OCI-LY7 (cell line): ENCODE measurements around the gene EDN2. TPM values are rescaled to one million over a fixed set of nuclear protein-coding genes. Genes with fewer than 3 reads are reported as not detected.

Experiments used
- BruUV-seq: library from RNA; stranded (reverse); fragments of 400-500 nt; replicated peaks from 2 replicates; lab custom pipeline; 2021; lab: Mats Ljungman, UMichigan
- CTCF ChIA-PET: fragments of 300-600 bp; sonication (Branson Sonifier 250); formaldehyde crosslinking; loops from one replicate; lab custom pipeline; 2022; ENCODE audit warnings: antibody characterized with exemption; ENCODE audit not compliant: unreplicated experiment; lab: Charles Lee
- POLR2A ChIA-PET: fragments of 300-600 bp; sonication (Branson Sonifier 250); formaldehyde crosslinking; loops from one replicate; lab custom pipeline; 2022; ENCODE audit warnings: antibody characterized with exemption; lab: Charles Lee
- DNase-seq: peaks from one replicate; pipeline ENCODE4 v3.0.0-alpha.2; 2015; ENCODE audit warnings: low spot score
- H2AFZ ChIP-seq: fragments of 200-600 bp; sonication (generic), shearing (Covaris generic); 2 replicates; pipeline ENCODE4 v1.6.1; 2014; ENCODE audit warnings: mild to moderate bottlenecking, antibody characterized with exemption, low read length, moderate library complexity
- H3K27ac ChIP-seq: fragments of 200-600 bp; sonication (generic); 2 replicates; pipeline ENCODE4 v1.5.1; 2014; ENCODE audit warnings: mixed run types, low read depth, mild to moderate bottlenecking, moderate library complexity, low read length, inconsistent platforms; ENCODE audit not compliant: poor library complexity, severe bottlenecking
- H3K36me3 ChIP-seq: fragments of 200-600 bp; sonication (generic); 2 replicates; pipeline ENCODE4 v1.6.1; 2014; ENCODE audit warnings: mild to moderate bottlenecking, antibody characterized with exemption, low read length, moderate library complexity, mixed read lengths; ENCODE audit not compliant: insufficient read depth
- H3K4me1 ChIP-seq: fragments of 200-600 bp; sonication (generic); 2 replicates; pipeline ENCODE4 v1.5.1; 2014; ENCODE audit warnings: mild to moderate bottlenecking, low read length; ENCODE audit not compliant: insufficient read depth, poor library complexity, severe bottlenecking
- H3K4me2 ChIP-seq: fragments of 200-600 bp; sonication (generic); 2 replicates; pipeline ENCODE4 v1.6.1; 2014; ENCODE audit warnings: mild to moderate bottlenecking, low read length
- H3K4me3 ChIP-seq: fragments of 200-600 bp; sonication (generic); 2 replicates; pipeline ENCODE4 v1.5.1; 2014; ENCODE audit warnings: mild to moderate bottlenecking, low read depth, low read length; ENCODE audit not compliant: poor library complexity, severe bottlenecking
- H3K79me2 ChIP-seq: fragments of 200-600 bp; sonication (generic); 2 replicates; pipeline ENCODE4 v1.6.1; 2016; ENCODE audit warnings: low read depth, mild to moderate bottlenecking, low read length, moderate library complexity, mixed read lengths; ENCODE audit not compliant: insufficient read depth
- H3K9me2 ChIP-seq: fragments of 200-600 bp; sonication (generic); 2 replicates; pipeline ENCODE4 v1.6.1; 2016; ENCODE audit warnings: mild to moderate bottlenecking, low read length, mixed read lengths; ENCODE audit not compliant: insufficient read depth
- H3K9me3 ChIP-seq: fragments of 200-600 bp; sonication (generic); 2 replicates; pipeline ENCODE4 v1.6.1; 2014; ENCODE audit warnings: mild to moderate bottlenecking, mixed run types, low read length, mixed read lengths
- H4K20me1 ChIP-seq: fragments of 200-600 bp; sonication (generic); 2 replicates; pipeline ENCODE4 v1.6.1; 2014; ENCODE audit warnings: mild to moderate bottlenecking, antibody characterized with exemption, low read length, moderate library complexity, mixed read lengths; ENCODE audit not compliant: insufficient read depth
- CTCF ChIP-seq: fragments of 200-600 bp; sonication (generic); conservative IDR thresholded peaks from 2 replicates; pipeline ENCODE4 v1.5.1; 2014; ENCODE audit warnings: mild to moderate bottlenecking, antibody characterized with exemption, low read length, moderate library complexity, mixed read lengths
- EZH2phosphoT487 ChIP-seq: fragments of 200-600 bp; sonication (generic); IDR thresholded peaks from 2 replicates; pipeline ENCODE4 v1.6.1; 2018; ENCODE audit warnings: low read depth, borderline replicate concordance, mild to moderate bottlenecking, mixed run types, antibody characterized with exemption, low read length, moderate library complexity, mixed read lengths
- intact Hi-C: fragments of 100-400 bp; cut with micrococcal nuclease; formaldehyde crosslinking; loops from one replicate; pipeline ENCODE4 v1.10.0; 2022; ENCODE audit not compliant: unreplicated experiment
- total RNA-seq, 2 experiments: library from RNA; depleted of rRNA in 1 of 2; stranded (reverse); fragments of >200 nt in 1 of 2; shearing (Covaris generic) in 1 of 2; gene quantifications; 2 replicates each; pipeline ENCODE4 v1.2.3, GENCODE V29; 2014 to 2022

EDN2 gene
- total RNA-seq, 2 experiments from 2014 or later: not detected

DNA sequence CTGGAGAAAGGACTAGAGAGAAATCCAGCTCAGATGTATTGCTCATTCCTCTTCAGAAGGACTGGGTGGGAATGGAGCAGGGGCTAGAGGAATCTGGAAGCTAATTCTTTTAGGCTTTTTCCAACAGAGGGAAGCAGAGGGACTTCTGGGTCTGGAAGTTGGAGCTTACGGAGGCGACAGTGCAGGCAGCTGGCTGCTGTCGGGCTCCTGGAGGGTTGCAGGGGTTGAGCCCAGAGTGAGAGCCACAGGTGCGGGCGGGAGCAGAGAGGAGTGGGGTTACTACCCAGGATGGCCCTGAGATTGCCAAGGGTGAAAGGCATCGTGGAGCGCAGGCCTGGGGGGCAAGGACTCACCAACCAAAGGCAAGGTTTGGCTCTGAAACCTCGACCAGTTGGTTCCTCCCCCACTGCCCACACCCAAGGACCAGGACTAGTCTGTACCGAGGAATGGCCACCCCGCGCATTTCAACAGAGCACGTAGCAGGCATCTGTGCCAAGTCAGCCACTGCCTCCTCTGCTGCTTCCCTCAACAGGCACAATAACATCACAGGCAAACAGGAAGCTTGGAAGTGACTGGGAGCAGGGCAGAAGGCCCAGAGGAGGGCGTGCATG, 22.7 kb upstream of the EDN2 start:
- H3K9me2 ChIP-seq: no peaks in the 10 kb centered on the region
- H2AFZ ChIP-seq: no peak overlapping the region
- no peaks in the 10 kb centered on the region for H4K20me1 ChIP-seq
- no peaks in the 10 kb centered on the region for H3K9me3 ChIP-seq
- CTCF ChIA-PET: no interaction called here
- TF ChIP-seq CTCF: no peak
- TF ChIP-seq EZH2phosphoT487: no peak
- H3K79me2 ChIP-seq: no peaks in the 10 kb centered on the region
- H3K4me2 ChIP-seq: no peak overlapping the region
- intact Hi-C loops: no loop called here
- no peaks in the 10 kb centered on the region for H3K4me1 ChIP-seq
- no peak overlapping the region for H3K4me3 ChIP-seq
- no peak for DNase-seq
- POLR2A ChIA-PET: interaction anchor here (0.8 kb wide), 1 partner anchor 223 kb away, joined by 3 read pairs; no protein-coding TSS in a partner anchor
- H3K36me3 ChIP-seq: no peaks in the 10 kb centered on the region
- no peak overlapping the region for H3K27ac ChIP-seq
- BruUV-seq: no TSS peak

GRCh38 chr1:41504114-41505035, 19.9 kb upstream of the EDN2 start:
- no peaks in the 10 kb centered on the region for H4K20me1 ChIP-seq
- TF ChIP-seq EZH2phosphoT487 (no peak), CTCF (no peak)
- CTCF ChIA-PET: no interaction called here
- no peaks in the 10 kb centered on the region for H3K4me1 ChIP-seq
- H3K9me3 ChIP-seq: no peaks in the 10 kb centered on the region
- no peak overlapping the region for H3K27ac ChIP-seq
- no peak overlapping the region for H3K4me3 ChIP-seq
- H3K4me2 ChIP-seq: no peak overlapping the region
- H3K9me2 ChIP-seq: no peaks in the 10 kb centered on the region
- no peaks in the 10 kb centered on the region for H3K36me3 ChIP-seq
- no TSS peak for BruUV-seq
- no peak overlapping the region for H2AFZ ChIP-seq
- POLR2A ChIA-PET: no interaction called here
- no peaks in the 10 kb centered on the region for H3K79me2 ChIP-seq
- intact Hi-C loops: no loop called here
- no peak for DNase-seq
